HG02571 (cell line): ENCODE data around the gene ANKRD31.
A peak's percentile ranks its signal among the peaks of the same experiment; 100 is the strongest.
"Not testable (repeated sequence)": the region's sequence is repeated elsewhere in the genome, so short reads cannot be mapped to it uniquely, and the experiment has no call there.

Experiments
- ATAC-seq: cut with Tn5 transposase; IDR thresholded peaks from one replicate; pipeline ENCODE4 v1.9.1; 2021; ENCODE audit warnings: mild to moderate bottlenecking, moderate library complexity; ENCODE audit not compliant: unreplicated experiment

ANKRD31 gene

GRCh38 chr5:75236322-75237316 lies at the start of gene ANKRD31:
TSS of gene ANKRD31 (minus strand) at chr5:75236878. CDS start at chr5:75236686, 192 bp downstream.
- ATAC-seq = peak; percentile 96

- no peak for ATAC-seq
Measured at GRCh38 chr5:75286211-75286773, 49.6 kb upstream of the ANKRD31 start.

- no peak for ATAC-seq
Measured at GRCh38 chr5:75282581-75282980, 45.9 kb upstream of the ANKRD31 start.

- no peak for ATAC-seq
Measured at GRCh38 chr5:75281716-75282465, 45.2 kb upstream of the ANKRD31 start.

GRCh38 chr5:75279321-75279720 lies 42.6 kb upstream of the ANKRD31 start:
- no peak for ATAC-seq

- no peak for ATAC-seq
Measured at GRCh38 chr5:75277463-75277862, 40.8 kb upstream of the ANKRD31 start.

GRCh38 chr5:75275756-75276155 lies 39.1 kb upstream of the ANKRD31 start:
- no peak for ATAC-seq

- ATAC-seq = no peak
Measured at GRCh38 chr5:75275147-75275546, 38.5 kb upstream of the ANKRD31 start.

GRCh38 chr5:75274486-75274885 lies 37.8 kb upstream of the ANKRD31 start:
- ATAC-seq = no peak

- not testable (repeated sequence) for ATAC-seq
Measured at GRCh38 chr5:75270605-75271004, 33.9 kb upstream of the ANKRD31 start.

GRCh38 chr5:75265731-75266130 lies 29.1 kb upstream of the ANKRD31 start:
- no peak for ATAC-seq

- ATAC-seq = no peak
Measured at GRCh38 chr5:75262271-75262670, 25.6 kb upstream of the ANKRD31 start.

- no peak for ATAC-seq
Measured at GRCh38 chr5:75260708-75261107, 24.0 kb upstream of the ANKRD31 start.

GRCh38 chr5:75250452-75250851 lies 13.8 kb upstream of the ANKRD31 start:
- ATAC-seq = not testable (repeated sequence)

- ATAC-seq = no peak
Measured at GRCh38 chr5:75245023-75245422, 8.3 kb upstream of the ANKRD31 start.

- ATAC-seq = no peak
Measured at GRCh38 chr5:75243510-75243909, 6.8 kb upstream of the ANKRD31 start.

- ATAC-seq = no peak
Measured at GRCh38 chr5:75243100-75243499, 6.4 kb upstream of the ANKRD31 start.

- no peak for ATAC-seq
Measured at GRCh38 chr5:75242067-75242466, 5.4 kb upstream of the ANKRD31 start.

GRCh38 chr5:75239681-75240080 lies 3.0 kb upstream of the ANKRD31 start:
- no peak for ATAC-seq

- ATAC-seq = no peak
Measured at GRCh38 chr5:75235711-75236110, 967 bp downstream of the ANKRD31 start.

GRCh38 chr5:75234251-75234650 lies 2.4 kb downstream of the ANKRD31 start:
- ATAC-seq = no peak
